BLaER1 treated with 17β-estradiol and CSF1 and Interleukin-3, amounts not matched to agents 10 nM and 100 nM (cell line): ENCODE measurements around the gene HOXD8.

Source experiments
- H3K27ac ChIP-seq, 11 experiments: shearing (Covaris generic); formaldehyde crosslinking; 2 replicates each; pipeline ENCODE4 v1.8.1; 2022
- H3K27me3 ChIP-seq, 11 experiments: shearing (Covaris generic); formaldehyde crosslinking; 2 replicates each; pipeline ENCODE4 v1.8.1; 2022
- H3K36me3 ChIP-seq, 11 experiments: shearing (Covaris generic); formaldehyde crosslinking; 2 replicates each; pipeline ENCODE4 v1.8.1; 2022
- H3K4me1 ChIP-seq, 10 experiments: shearing (Covaris generic); formaldehyde crosslinking; 2 replicates each; pipeline ENCODE4 v1.8.1; 2022
- H3K4me2 ChIP-seq, 11 experiments: shearing (Covaris generic); formaldehyde crosslinking; 2 replicates each; pipeline ENCODE4 v1.8.1; 2022
- H3K4me3 ChIP-seq, 10 experiments: shearing (Covaris generic); formaldehyde crosslinking; 2 replicates each; pipeline ENCODE4 v1.8.1; 2022
- H3K9ac ChIP-seq, 11 experiments: shearing (Covaris generic); formaldehyde crosslinking; 2 replicates each; pipeline ENCODE4 v1.8.1; 2022
- H3K9me3 ChIP-seq, 11 experiments: shearing (Covaris generic); formaldehyde crosslinking; replicated peaks in 1 of 11; 2 replicates each; pipeline ENCODE4 v1.8.1; 2022
- H4K20me1 ChIP-seq, 11 experiments: shearing (Covaris generic); formaldehyde crosslinking; 2 replicates each; pipeline ENCODE4 v1.8.1; 2022
- Cebpa-rat ChIP-seq, 11 experiments: shearing (Covaris generic); IDR thresholded peaks; 2 replicates each; pipeline ENCODE4 v1.8.1; 2022

Gene HOXD8

DNA sequence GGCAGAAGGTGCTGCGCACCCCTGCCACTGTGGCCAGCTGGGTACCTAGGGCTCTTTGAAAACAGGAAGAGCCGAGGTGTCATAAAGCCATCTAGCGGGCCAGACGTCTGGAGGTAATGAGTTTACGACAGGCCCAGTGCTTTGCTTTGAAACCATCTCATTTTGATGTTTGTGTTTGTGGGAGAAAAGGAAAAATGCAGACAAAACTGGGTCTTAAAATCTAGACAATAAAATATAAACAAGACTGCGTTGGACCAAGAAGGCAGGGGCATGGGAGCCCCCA, 3.8 kb upstream of the HOXD8 start:
- TF ChIP-seq Cebpa-rat (IDR thresholded peaks at IDR 0.05) = no peak
- peaks cover 0 to 82% (median 63%) of the 10 kb centered on the region in 11 experiments; a peak in 16 of 22 replicates for H4K20me1 ChIP-seq
- no peak overlapping the region for H3K4me3 ChIP-seq
- H3K36me3 ChIP-seq = no peaks in the 10 kb centered on the region; a peak in 1 of 22 replicates
- H3K27me3 ChIP-seq = peaks cover 100% of the 10 kb centered on the region in 11 experiments
- peaks cover 38 to 49% (median 45%) of the 10 kb centered on the region in 11 experiments for H3K9me3 ChIP-seq
- H3K4me2 ChIP-seq = no peak overlapping the region
- no peak overlapping the region for H3K9ac ChIP-seq
- H3K27ac ChIP-seq = no peak overlapping the region
- peaks cover 10 to 23% (median 15%) of the 10 kb centered on the region in 10 experiments; a peak in 13 of 20 replicates for H3K4me1 ChIP-seq

- Histone ChIP-seq H3K9me3 (peaks cover 28 to 42% (median 36%) of the 10 kb centered on the region in 11 experiments), H4K20me1 (peaks cover 0 to 71% (median 53%) of the 10 kb centered on the region in 11 experiments; a peak in 16 of 22 replicates), H3K4me2 (peak overlapping the region in 3 of 11 experiments; percentile 33 to 45 (median 38); a peak in 2 of 22 replicates), H3K4me1 (peaks cover 10 to 23% (median 15%) of the 10 kb centered on the region in 10 experiments; a peak in 13 of 20 replicates), H3K4me3 (no peak overlapping the region), H3K27me3 (peaks cover 100% of the 10 kb centered on the region in 11 experiments), H3K9ac (no peak overlapping the region), H3K27ac (no peak overlapping the region), H3K36me3 (no peaks in the 10 kb centered on the region; a peak in 1 of 22 replicates)
- TF ChIP-seq Cebpa-rat (IDR thresholded peaks at IDR 0.05) = no peak
Observed at GRCh38 chr2:176126929-176127773, 2.4 kb upstream of the HOXD8 start.

GRCh38 chr2:176127774-176128072, 1.8 kb upstream of the HOXD8 start:
- Histone ChIP-seq H3K4me3 (peak overlapping the region in 1 of 10 experiments; percentile 46; a peak in 1 of 20 replicates), H3K27ac (no peak overlapping the region), H3K9ac (no peak overlapping the region), H3K27me3 (peaks cover 100% of the 10 kb centered on the region in 11 experiments), H3K36me3 (no peaks in the 10 kb centered on the region; a peak in 1 of 22 replicates), H3K4me1 (peaks cover 10 to 23% (median 15%) of the 10 kb centered on the region in 10 experiments; a peak in 13 of 20 replicates), H3K4me2 (peak overlapping the region in 5 of 11 experiments; percentile 31 to 96 (median 66); a peak in 7 of 22 replicates), H4K20me1 (peaks cover 0 to 72% (median 50%) of the 10 kb centered on the region in 11 experiments; a peak in 16 of 22 replicates), H3K9me3 (peaks cover 22 to 37% (median 30%) of the 10 kb centered on the region in 11 experiments)
- TF ChIP-seq Cebpa-rat (IDR thresholded peaks at IDR 0.05) = no peak

- Histone ChIP-seq H3K27ac (no peak overlapping the region), H3K9ac (no peak overlapping the region), H3K4me1 (peaks cover 10 to 23% (median 15%) of the 10 kb centered on the region in 10 experiments; a peak in 13 of 20 replicates), H3K4me3 (peak overlapping the region in 8 of 10 experiments; percentile 0 to 46 (median 36); a peak in 12 of 20 replicates), H3K27me3 (peaks cover 100% of the 10 kb centered on the region in 11 experiments), H4K20me1 (peaks cover 0 to 72% (median 48%) of the 10 kb centered on the region in 11 experiments; a peak in 16 of 22 replicates), H3K4me2 (peak overlapping the region; percentile 31 to 96 (median 66)), H3K36me3 (no peaks in the 10 kb centered on the region), H3K9me3 (peaks cover 16 to 30% (median 24%) of the 10 kb centered on the region in 11 experiments)
- TF ChIP-seq Cebpa-rat (IDR thresholded peaks at IDR 0.05) = no peak
Observed at GRCh38 chr2:176128172-176128981, 1.1 kb upstream of the HOXD8 start.

- peaks cover 10 to 19% (median 14%) of the 10 kb centered on the region in 10 experiments; a peak in 13 of 20 replicates for H3K4me1 ChIP-seq
- no peak overlapping the region for H3K4me2 ChIP-seq
- no peaks in the 10 kb centered on the region for H3K36me3 ChIP-seq
- H3K9me3 ChIP-seq = peaks cover 10 to 23% (median 18%) of the 10 kb centered on the region in 11 experiments
- H4K20me1 ChIP-seq = peaks cover 0 to 60% (median 38%) of the 10 kb centered on the region in 11 experiments; a peak in 16 of 22 replicates
- H3K4me3 ChIP-seq = no peak overlapping the region
- H3K9ac ChIP-seq = no peak overlapping the region
- no peak overlapping the region for H3K27ac ChIP-seq
- no peak for TF ChIP-seq Cebpa-rat (IDR thresholded peaks at IDR 0.05)
- peaks cover 100% of the 10 kb centered on the region in 11 experiments for H3K27me3 ChIP-seq
Observed at GRCh38 chr2:176129813-176130146, 275 bp downstream of the HOXD8 start.

DNA sequence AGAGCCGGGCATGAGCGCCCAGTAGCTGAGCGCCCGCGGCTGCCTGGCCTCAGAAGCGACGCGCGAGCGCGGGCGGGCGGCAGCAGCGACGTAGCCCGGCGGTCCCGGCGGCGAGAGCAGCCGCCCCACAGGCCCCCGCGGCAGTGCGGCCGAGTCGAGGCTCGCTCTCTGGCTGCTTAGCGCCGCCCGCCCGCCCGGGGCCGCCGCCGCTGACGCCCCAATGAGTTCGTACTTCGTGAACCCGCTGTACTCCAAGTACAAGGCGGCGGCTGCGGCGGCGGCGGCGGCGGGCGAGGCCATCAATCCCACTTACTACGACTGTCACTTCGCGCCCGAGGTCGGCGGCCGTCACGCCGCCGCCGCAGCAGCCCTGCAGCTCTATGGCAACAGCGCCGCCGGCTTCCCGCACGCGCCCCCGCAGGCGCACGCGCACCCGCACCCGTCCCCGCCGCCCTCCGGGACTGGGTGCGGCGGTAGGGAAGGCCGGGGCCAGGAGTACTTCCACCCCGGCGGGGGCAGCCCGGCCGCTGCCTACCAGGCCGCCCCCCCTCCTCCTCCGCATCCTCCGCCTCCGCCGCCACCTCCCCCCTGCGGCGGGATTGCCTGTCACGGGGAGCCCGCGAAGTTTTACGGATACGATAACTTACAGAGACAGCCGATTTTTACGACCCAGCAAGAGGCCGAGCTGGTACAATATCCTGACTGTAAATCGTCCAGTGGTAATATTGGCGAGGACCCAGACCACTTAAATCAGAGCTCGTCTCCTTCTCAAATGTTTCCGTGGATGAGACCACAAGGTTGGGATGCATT, 847 bp downstream of the HOXD8 start:
- no peak for TF ChIP-seq Cebpa-rat (IDR thresholded peaks at IDR 0.05)
- Histone ChIP-seq H3K4me1 (peaks cover 10 to 19% (median 13%) of the 10 kb centered on the region in 10 experiments; a peak in 14 of 20 replicates), H3K4me2 (no peak overlapping the region), H3K9me3 (peaks cover 10 to 23% (median 18%) of the 10 kb centered on the region in 11 experiments), H3K36me3 (no peaks in the 10 kb centered on the region), H3K27ac (no peak overlapping the region), H3K27me3 (peaks cover 100% of the 10 kb centered on the region in 11 experiments), H3K9ac (no peak overlapping the region), H4K20me1 (peaks cover 0 to 55% (median 32%) of the 10 kb centered on the region in 11 experiments; a peak in 16 of 22 replicates), H3K4me3 (no peak overlapping the region; a peak in 1 of 20 replicates)

- Histone ChIP-seq H3K27ac (no peak overlapping the region), H3K4me2 (no peak overlapping the region), H4K20me1 (peaks cover 0 to 46% (median 28%) of the 10 kb centered on the region in 11 experiments; a peak in 16 of 22 replicates), H3K9me3 (peaks cover 10 to 23% (median 18%) of the 10 kb centered on the region in 11 experiments), H3K9ac (no peak overlapping the region), H3K4me3 (no peak overlapping the region), H3K36me3 (no peaks in the 10 kb centered on the region), H3K4me1 (peaks cover 14 to 28% (median 20%) of the 10 kb centered on the region in 10 experiments; a peak in 18 of 20 replicates), H3K27me3 (peaks cover 100% of the 10 kb centered on the region in 11 experiments)
- no peak for TF ChIP-seq Cebpa-rat (IDR thresholded peaks at IDR 0.05)
Observed at GRCh38 chr2:176130957-176131847, 1.7 kb downstream of the HOXD8 start.
